Fibroblast of pulmonary artery (primary cell): ENCODE data around the gene TTF1.
A peak's percentile ranks its signal among the peaks of the same experiment; 100 is the strongest.

Experiments used
- DNase-seq: peaks from one replicate; pipeline ENCODE4 v3.0.0-alpha.2; 2010; ENCODE audit warnings: low read depth
- H3K4me3 ChIP-seq: replicated peaks from 2 replicates; pipeline ENCODE4 v1.5.1; 2011; ENCODE audit warnings: low read depth, mild to moderate bottlenecking, control low read depth, low read length, moderate library complexity
- CTCF ChIP-seq: IDR thresholded peaks from 2 replicates; pipeline ENCODE4 v1.5.1; 2011; ENCODE audit warnings: mild to moderate bottlenecking, control low read depth, low read length, inconsistent platforms; ENCODE audit errors: missing control alignments

Gene TTF1

GRCh38 chr9:132354637-132355355 is 51.8 kb downstream of the TTF1 start, which contains the start of gene SETX:
SETX (minus strand) TSS chr9:132354986; CDS start chr9:132349428, 5,558 bp downstream.
- peak; percentile 97 for DNase-seq
- H3K4me3 ChIP-seq, result peak within 1 kb of the TSS; percentile 89
- no peak for TF ChIP-seq CTCF

- no peak overlapping the region for H3K4me3 ChIP-seq
- no peak for TF ChIP-seq CTCF
- no peak for DNase-seq
Measured at GRCh38 chr9:132351404-132352045, 55.1 kb downstream of the TTF1 start.

GRCh38 chr9:132350861-132351315 is 55.8 kb downstream of the TTF1 start:
- no peak for DNase-seq
- TF ChIP-seq CTCF, result no peak
- H3K4me3 ChIP-seq, result no peak overlapping the region

- no peak for TF ChIP-seq CTCF
- H3K4me3 ChIP-seq, result no peak overlapping the region
Measured at GRCh38 chr9:132348676-132349075, 58.0 kb downstream of the TTF1 start.

GRCh38 chr9:132346177-132346576 is 60.5 kb downstream of the TTF1 start:
- TF ChIP-seq CTCF, result no peak
- H3K4me3 ChIP-seq, result no peak overlapping the region
- DNase-seq, result no peak

More at GRCh38 chr9:132348676-132349075, 58.0 kb downstream of the TTF1 start:
- no peak for DNase-seq

- no peak for DNase-seq
- no peak overlapping the region for H3K4me3 ChIP-seq
- TF ChIP-seq CTCF, result no peak
Measured at GRCh38 chr9:132341177-132341840, 65.3 kb downstream of the TTF1 start.
